GM18517 (cell line): ENCODE results near the gene NDUFC1.
"Not testable (repeated sequence)": the region's sequence is repeated elsewhere in the genome, so short reads cannot be mapped to it uniquely, and the experiment has no call there.

ENCODE experiments used
- ATAC-seq: cut with Tn5 transposase; IDR thresholded peaks from one replicate; pipeline ENCODE4 v1.9.1; 2021; ENCODE audit warnings: mild to moderate bottlenecking, moderate library complexity; ENCODE audit not compliant: unreplicated experiment

NDUFC1 gene

DNA sequence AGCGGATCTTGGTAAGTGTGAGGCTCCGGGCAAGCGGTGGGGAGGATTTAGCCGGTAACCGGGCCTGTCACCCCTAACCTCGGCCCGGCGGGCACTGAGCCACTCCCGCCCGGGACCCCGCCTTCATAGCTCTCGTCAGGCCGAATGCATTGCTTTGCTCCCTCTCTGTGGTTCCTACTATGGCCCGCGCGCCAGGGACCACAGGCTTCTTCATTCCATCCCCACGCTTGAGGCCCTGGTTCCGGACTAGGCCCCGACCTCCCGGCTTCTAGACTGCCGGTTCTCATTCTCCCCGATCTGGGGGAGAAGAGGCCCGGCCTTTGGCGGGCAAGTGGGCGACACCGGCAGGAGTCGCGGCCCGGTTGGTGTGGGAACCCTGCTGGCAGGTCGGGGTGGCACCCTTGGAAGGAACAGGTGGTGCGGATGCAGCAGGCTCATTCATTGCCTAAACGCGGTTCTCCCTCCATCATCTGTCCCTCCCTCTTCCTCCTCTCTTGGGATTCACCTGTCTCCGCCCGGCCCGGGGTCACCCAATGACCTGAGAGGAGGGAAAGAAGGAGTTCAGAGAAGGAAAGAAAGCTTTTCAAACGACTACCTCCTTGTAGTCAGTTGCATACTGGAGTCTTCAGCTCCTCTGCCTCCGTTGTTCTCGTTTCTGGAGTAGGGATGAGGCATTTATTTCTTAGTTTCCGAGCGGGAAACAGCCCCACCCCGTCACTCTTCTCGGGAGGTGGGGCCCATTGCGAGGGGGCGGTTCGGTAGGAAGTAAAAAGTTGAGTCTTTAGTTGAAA, at the start of gene NDUFC1:
Gene NDUFC1, minus strand, starts transcription at position 657 of the 791 bp plus-strand sequence. CDS start 6,679 bp downstream, outside the sequence.
- ATAC-seq = peak; percentile 46

- no peak for ATAC-seq
Measured at GRCh38 chr4:139337612-139338011, 35.3 kb upstream of the NDUFC1 start.

- ATAC-seq = no peak
Measured at GRCh38 chr4:139333046-139333445, 30.8 kb upstream of the NDUFC1 start.

DNA sequence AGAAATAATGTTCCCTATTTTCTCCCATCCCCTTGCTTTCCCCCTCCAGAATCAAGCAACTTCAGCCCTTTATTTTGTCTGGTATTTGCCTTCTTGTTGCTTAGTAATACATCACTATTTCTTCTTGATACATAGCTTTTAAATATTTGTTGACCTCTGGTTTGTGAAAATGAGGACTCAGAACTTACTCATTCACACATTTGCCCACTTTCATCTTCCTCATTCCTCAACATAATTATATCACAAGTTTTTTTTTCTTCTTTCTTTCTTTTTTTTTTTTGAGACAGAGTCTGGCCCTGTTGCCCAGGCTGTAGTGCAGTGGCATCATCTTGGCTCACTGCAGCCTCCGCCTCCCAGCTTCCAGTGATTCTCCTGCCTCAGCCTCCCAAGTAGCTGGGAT, 28.9 kb upstream of the NDUFC1 start:
- ATAC-seq = no peak

- ATAC-seq = no peak
Measured at GRCh38 chr4:139330283-139330682, 28.0 kb upstream of the NDUFC1 start.

DNA sequence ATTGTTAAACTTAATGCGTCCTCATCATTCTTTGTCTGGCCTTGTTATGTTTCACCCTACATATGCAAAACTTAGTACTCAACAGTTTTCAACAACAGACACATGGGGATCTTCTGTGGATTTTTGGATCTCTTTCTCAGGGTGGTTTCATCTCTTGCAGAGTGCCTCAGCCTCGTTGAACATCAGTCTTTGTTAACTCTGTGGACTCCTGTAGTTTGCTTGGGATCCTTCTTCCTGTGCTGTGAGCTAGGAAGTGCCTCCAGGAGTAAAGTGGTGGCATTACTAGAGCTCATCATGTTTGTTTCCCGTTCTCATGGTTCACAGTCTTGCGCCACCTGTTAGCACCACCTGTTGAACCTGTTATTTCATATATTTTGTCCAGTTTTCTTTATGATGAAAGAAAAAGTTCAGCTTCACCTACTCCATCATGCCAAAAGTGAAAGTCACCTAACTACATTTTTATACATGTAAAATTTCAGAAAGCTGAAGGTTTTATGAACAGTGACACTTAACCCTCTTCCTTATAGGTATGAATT, 27.5 kb upstream of the NDUFC1 start:
- ATAC-seq = no peak

DNA sequence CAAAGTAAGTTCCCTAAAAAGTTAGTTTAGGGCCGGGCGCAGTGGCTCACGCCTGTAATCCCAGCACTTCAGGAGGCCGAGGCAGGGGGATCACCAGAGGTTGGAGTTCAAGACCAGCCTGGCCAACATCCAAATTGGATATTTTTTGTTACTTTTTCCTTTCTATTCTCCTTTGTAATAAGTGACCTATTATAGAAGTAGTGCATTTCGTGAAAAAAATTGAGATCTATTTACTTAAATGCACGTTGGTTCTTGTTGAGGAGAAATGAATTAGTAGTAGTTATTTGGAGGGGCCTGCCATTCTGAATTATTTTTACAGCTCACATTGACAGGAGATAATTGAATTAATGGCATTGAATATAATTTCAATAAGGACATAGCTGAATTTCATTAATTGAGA, 22.3 kb upstream of the NDUFC1 start:
- ATAC-seq = no peak

DNA sequence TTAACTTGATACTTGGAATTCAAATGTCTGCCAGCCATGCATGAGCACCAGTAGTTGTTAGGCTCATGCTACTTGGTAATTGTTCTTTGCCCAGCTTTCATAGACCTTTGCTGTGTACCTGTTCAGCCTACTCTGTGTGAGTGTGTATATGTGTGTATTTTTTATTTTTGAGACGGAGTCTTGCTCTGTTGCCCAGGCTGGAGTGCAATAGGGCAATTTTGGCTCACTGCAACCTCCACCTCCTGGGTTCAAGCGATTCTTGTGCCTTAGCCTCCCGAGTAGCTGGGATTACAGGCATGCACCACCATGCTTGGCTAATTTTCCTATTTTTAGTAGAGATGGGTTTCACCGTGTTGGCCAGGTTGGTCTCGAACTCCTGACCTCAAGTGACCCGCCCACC, 20.3 kb upstream of the NDUFC1 start:
- not testable (repeated sequence) for ATAC-seq

DNA sequence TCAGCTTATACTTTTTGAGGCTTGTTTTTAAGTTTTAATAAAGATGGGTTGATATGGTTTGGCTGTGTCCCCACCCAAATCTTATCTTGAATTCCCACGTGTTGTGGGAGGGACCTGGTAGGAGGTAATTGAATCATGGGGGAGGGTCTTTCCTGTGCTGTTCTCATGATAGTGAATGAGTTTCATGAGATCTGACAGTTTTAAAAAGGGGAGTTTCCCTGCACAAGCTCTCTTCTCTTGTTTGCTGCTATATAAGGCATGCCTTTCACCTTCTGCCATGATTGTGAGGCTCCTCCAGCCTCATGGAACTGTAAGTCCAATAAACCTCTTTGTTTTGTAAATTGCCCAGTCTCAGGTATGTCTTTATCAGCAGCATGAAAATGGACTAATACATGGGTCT, 19.8 kb upstream of the NDUFC1 start:
- ATAC-seq = not testable (repeated sequence)

DNA sequence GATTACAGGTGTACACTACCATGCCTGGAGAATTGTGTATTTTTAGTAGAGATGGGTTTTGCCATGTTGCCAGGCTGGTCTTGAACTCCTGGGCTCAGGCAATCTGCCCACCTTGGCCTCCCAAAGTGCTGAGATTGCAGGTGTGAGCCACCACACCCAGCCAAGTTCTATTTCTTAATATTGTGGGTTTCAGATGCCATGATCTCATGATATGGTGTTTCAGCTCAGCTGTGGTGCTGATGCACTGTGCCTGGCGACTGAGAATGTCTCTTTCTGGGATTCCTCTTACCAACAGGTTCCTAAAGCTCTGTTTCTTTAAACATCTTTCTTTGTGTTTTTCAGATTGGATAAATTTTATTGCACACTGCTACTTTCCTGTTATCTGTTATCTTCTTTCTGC, 17.3 kb upstream of the NDUFC1 start:
- ATAC-seq = no peak

DNA sequence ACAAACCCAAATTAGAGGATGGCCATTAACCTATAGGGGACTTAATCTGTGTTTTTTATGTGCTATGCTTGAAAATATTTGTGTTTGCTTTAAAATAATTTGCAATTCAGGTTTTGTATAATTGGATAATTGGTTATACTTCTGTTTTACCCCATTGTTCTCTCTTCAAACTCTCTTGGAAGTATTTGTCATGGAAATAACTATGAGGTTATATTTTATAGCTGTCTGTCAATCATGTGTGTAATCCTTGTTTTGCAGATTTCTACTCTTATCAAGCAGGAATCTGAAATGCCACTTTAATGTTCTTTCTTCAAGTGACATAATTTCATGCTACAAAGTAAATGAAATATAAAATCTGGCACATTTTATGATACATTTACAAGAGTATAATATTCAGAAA, 15.4 kb upstream of the NDUFC1 start:
- ATAC-seq = no peak

DNA sequence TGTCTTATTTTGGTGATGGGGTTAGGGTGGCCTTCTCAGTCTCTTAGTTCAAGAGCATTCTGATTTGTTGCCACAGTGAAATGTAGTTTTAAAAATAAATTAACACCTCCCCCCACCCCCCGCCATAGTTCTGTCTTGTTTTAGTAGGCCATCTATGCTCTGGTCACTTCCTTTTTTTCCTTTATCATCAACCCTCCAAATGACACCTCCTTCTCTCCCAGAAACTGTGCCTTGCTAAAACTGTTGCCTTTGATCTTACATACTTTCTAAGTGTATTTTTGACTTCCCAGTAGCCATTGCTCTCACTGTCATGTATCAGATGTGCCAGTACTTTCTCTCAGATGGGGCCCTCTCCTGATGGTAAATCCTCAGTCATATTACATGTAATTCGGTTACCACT, 14.5 kb upstream of the NDUFC1 start:
- no peak for ATAC-seq

- peak; percentile 76 for ATAC-seq
Measured at GRCh38 chr4:139315221-139315675, 13.0 kb upstream of the NDUFC1 start.

- ATAC-seq = no peak
Measured at GRCh38 chr4:139314047-139314800, 11.9 kb upstream of the NDUFC1 start.

DNA sequence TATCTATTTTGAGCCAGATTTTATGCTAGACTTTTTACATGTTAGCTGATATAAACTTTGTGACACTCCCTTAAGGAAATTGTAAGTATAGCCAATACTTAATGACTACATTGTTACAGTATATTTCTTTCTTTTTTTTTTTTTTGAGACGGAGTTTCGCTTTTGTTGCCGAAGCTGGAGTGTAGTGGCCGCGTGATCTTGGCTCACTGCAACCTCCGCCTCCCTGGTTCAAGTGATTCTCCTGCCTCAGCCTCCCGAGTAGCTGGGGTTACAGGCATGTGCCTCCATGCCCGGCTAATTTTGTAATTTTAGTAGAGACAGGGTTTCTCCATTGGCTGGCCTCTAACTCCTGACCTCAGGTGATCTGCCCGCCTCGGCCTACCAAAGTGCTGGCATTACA, 11.1 kb upstream of the NDUFC1 start:
- not testable (repeated sequence) for ATAC-seq

GRCh38 chr4:139312552-139313332, 10.5 kb upstream of the NDUFC1 start:
- ATAC-seq = no peak

GRCh38 chr4:139311909-139312308, 9.6 kb upstream of the NDUFC1 start:
- no peak for ATAC-seq

- no peak for ATAC-seq
Measured at GRCh38 chr4:139304920-139305319, 2.6 kb upstream of the NDUFC1 start.

- peak; percentile 81 for ATAC-seq
Measured at GRCh38 chr4:139301113-139301820, 1.0 kb downstream of the NDUFC1 start, which contains the start of gene NAA15. Gene NAA15 (plus strand): TSS chr4:139301505. CDS start chr4:139301778, 273 bp downstream.

DNA sequence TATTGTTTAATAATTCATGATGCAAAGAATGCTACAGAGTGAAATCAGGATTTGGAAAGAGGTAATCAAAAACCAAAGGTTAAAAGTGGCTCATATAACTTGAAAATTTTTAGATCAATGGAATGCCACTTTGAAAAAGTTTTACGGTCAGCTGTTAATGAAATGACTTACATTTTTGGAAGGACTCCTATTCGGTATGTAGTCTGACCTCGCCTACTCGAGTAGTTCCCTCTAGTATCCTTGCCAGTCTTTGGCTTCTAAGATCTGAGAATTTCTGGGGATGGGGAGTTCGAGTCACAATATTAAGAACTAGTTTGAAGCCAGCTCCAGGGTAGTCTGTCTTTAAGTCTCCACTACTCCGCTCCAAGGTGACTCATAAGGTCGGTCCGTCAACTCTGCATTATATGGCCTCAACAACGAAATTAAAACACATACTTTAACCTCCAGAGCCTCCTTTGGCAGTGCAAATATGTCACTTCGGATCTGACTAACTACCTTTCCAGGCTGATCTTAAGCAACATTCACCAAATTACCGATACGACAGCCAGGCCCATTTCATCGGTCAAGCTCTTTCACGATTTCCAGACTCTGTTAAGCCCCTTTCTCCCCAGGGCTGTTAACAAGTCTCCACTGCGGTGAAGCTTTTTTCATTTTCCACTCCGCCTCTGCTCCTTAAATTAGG, 1.7 kb downstream of the NDUFC1 start:
- ATAC-seq = peak; percentile 11
